GM12878 (cell line): ENCODE results near the gene USP14. TPM values are rescaled to one million over a fixed set of nuclear protein-coding genes. Genes with fewer than 3 reads are reported as not detected.

Experiments used
- ATAC-seq: fragments of 200-7000 bp; cut with Tn5 transposase; 3 replicates; pipeline ENCODE4 v1.9.1; 2020; ENCODE audit warnings: mild to moderate bottlenecking, moderate library complexity
- BruUV-seq: library from RNA; stranded (reverse); fragments of 400-500 nt; replicated peaks from 2 replicates; lab custom pipeline; 2021; lab: Mats Ljungman, UMichigan
- CTCF ChIA-PET: fragments of 300-600 bp; sonication (Branson Sonifier 250); formaldehyde crosslinking; extraction: SDS; loops from one replicate; lab custom pipeline; 2021; ENCODE audit warnings: inconsistent platforms; lab: Yijun Ruan, JAX
- POLR2A ChIA-PET: fragments of 350-600 bp; formaldehyde crosslinking; extraction: SDS; loops from one replicate; lab custom pipeline; 2021; ENCODE audit warnings: inconsistent platforms; lab: Charles Lee
- RAD21 ChIA-PET: fragments of 300-600 bp; sonication (Branson Sonifier 250); formaldehyde crosslinking; loops from one replicate; lab custom pipeline; 2023; ENCODE audit warnings: antibody characterized with exemption; ENCODE audit not compliant: unreplicated experiment; lab: Charles Lee
- SMC1A ChIA-PET: fragments of 300-600 bp; sonication (Branson Sonifier 250); formaldehyde crosslinking; loops from one replicate; lab custom pipeline; 2023; ENCODE audit not compliant: unreplicated experiment, uncharacterized antibody; lab: Charles Lee
- DNase-seq: peaks from one replicate; pipeline ENCODE4 v3.0.0-alpha.2; 2011; ENCODE audit warnings: low read depth, low spot score
- FAIRE-seq: peaks from 3 replicates; lab custom pipeline; 2011; peaks lifted over from hg19 to GRCh38; lab: Jason Lieb, UNC
- H2AFZ ChIP-seq: 2 replicates; pipeline ENCODE4 v1.6.0; 2011; ENCODE audit warnings: low read depth, low read length, control low read depth; ENCODE audit not compliant: control insufficient read depth
- H3K27ac ChIP-seq: 2 replicates; pipeline ENCODE4 v1.5.1; 2011; ENCODE audit warnings: control low read depth; ENCODE audit not compliant: control insufficient read depth, insufficient read depth
- H3K27me3 ChIP-seq, 2 experiments: replicated peaks in 1 of 2; 2 replicates each; pipeline versions ENCODE4 v1.6.0 to v1.6.1; 2011; ENCODE audit warnings: low read length in 1 of 2; ENCODE audit not compliant: control insufficient read depth in 2 of 2, insufficient read depth in 2 of 2
- H3K36me3 ChIP-seq, 2 experiments: 2 replicates each; pipeline ENCODE4 v1.5.1; 2011; ENCODE audit warnings: low read length in 1 of 2; ENCODE audit not compliant: control insufficient read depth in 2 of 2, insufficient read depth in 2 of 2
- H3K4me1 ChIP-seq: 2 replicates; pipeline ENCODE4 v1.6.1; 2011; ENCODE audit warnings: mild to moderate bottlenecking, low read length, moderate library complexity, mixed read lengths; ENCODE audit not compliant: control insufficient read depth, insufficient read depth
- H3K4me2 ChIP-seq: 2 replicates; pipeline ENCODE4 v1.6.0; 2011; ENCODE audit warnings: control low read depth; ENCODE audit not compliant: control insufficient read depth, insufficient read depth
- H3K4me3 ChIP-seq: fragments of 200-600 bp; sonication (generic); 2 replicates; pipeline ENCODE4 v1.5.1; 2016
- H3K79me2 ChIP-seq: 2 replicates; pipeline ENCODE4 v1.6.0; 2011; ENCODE audit warnings: low read length; ENCODE audit not compliant: control insufficient read depth, insufficient read depth
- H3K9ac ChIP-seq: 2 replicates; pipeline ENCODE4 v1.8.0; 2011; ENCODE audit warnings: low read length, control low read depth, mixed read lengths; ENCODE audit not compliant: control insufficient read depth, insufficient read depth
- H3K9me3 ChIP-seq: replicated peaks from 3 replicates; pipeline ENCODE4 v1.5.1; 2011; ENCODE audit warnings: mild to moderate bottlenecking, low read length; ENCODE audit not compliant: control insufficient read depth, insufficient read depth
- H4K20me1 ChIP-seq: 2 replicates; pipeline ENCODE4 v1.6.0; 2011; ENCODE audit not compliant: control insufficient read depth, insufficient read depth
- BACH1 ChIP-seq: fragments of 450-650 bp; IDR thresholded peaks from 2 replicates; pipeline ENCODE4 v1.6.1; 2017; ENCODE audit warnings: mild to moderate bottlenecking, borderline replicate concordance
- IKZF1 ChIP-seq: fragments of 450-650 bp; conservative IDR thresholded peaks from 2 replicates; pipeline ENCODE4 v1.6.1; 2017; ENCODE audit warnings: antibody characterized with exemption, mild to moderate bottlenecking
- MAX ChIP-seq: IDR thresholded peaks from 2 replicates; pipeline ENCODE4 v1.6.1; 2012; ENCODE audit warnings: low read depth, low read length, improper control_type of control experiment
- MYB ChIP-seq: fragments of 150-350 bp; IDR thresholded peaks from 2 replicates; pipeline ENCODE4 v1.6.1; 2014; ENCODE audit warnings: mild to moderate bottlenecking, low read depth, low read length, borderline replicate concordance
- POU2F2 ChIP-seq: IDR thresholded peaks from 3 replicates; pipeline ENCODE4 v1.6.1; 2011; ENCODE audit warnings: low read depth, mild to moderate bottlenecking, low read length, borderline replicate concordance
- ZBTB40 ChIP-seq: fragments of 450-650 bp; IDR thresholded peaks from 2 replicates; pipeline ENCODE4 v1.6.1; 2016; ENCODE audit warnings: mild to moderate bottlenecking, moderate library complexity, borderline replicate concordance
- WGBS: methylation state at CpG from one replicate; pipeline ENCODE4 v1.1.6; 2016; ENCODE audit warnings: low lambda C conversion rate; ENCODE audit not compliant: insufficient replicate concordance, insufficient coverage; ENCODE audit errors: missing lambda C conversion rate; 5-methylcytosine and 5-hydroxymethylcytosine counted together
- in situ Hi-C: fragments of 300-500 bp; cut with MboI; formaldehyde crosslinking; loops from 9 replicates; pipeline ENCODE4 v1.14.3; 2018; ENCODE audit warnings: mixed read lengths
- intact Hi-C: fragments of 100-400 bp; cut with micrococcal nuclease; formaldehyde crosslinking; loops from one replicate; pipeline ENCODE4 v1.14.2; 2022; ENCODE audit not compliant: unreplicated experiment
- polyA plus RNA-seq, 11 experiments: library from polyadenylated mRNA; depleted of rRNA in 4 of 11; unstranded in 6 of 11; stranded (reverse) in 5 of 11; fragments of >200 nt; fragmentation: Nextera tagmentation in 4 of 11; fragmentation: Illumina TruSeq in 1 of 11; extraction: Ambion mirVana in 4 of 11; extraction: Trizol in 1 of 11; gene quantifications; 1 replicate in 1 of 11; 2 replicates in 10 of 11; pipeline versions ENCODE4 v1.2.1 to v1.2.3, GENCODE V29; 2011 to 2016; ENCODE audit warnings: inconsistent platforms in 2 of 11, missing spikeins in 2 of 11, low read depth in 1 of 11
- total RNA-seq, 4 experiments: library from RNA; depleted of rRNA in 3 of 4; stranded (reverse); fragments of >200 nt in 3 of 4; fragmentation: Illumina TruSeq in 1 of 4; extraction: Trizol in 1 of 4; gene quantifications; 2 replicates each; pipeline versions ENCODE4 v1.2.1 to v1.2.3, GENCODE V29; 2013 to 2021
- TF ChIP-seq, protein P1 (sequence below): fragments of 450-650 bp; IDR thresholded peaks from 2 replicates; pipeline ENCODE4 v1.6.1; 2017; ENCODE audit warnings: low read depth, mild to moderate bottlenecking, moderate library complexity
- TF ChIP-seq, protein P2 (sequence below): fragments of 450-650 bp; conservative IDR thresholded peaks from 2 replicates; pipeline ENCODE4 v1.6.1; 2017; ENCODE audit warnings: mild to moderate bottlenecking, moderate library complexity

The USP14 gene
- total and polyA plus RNA-seq, 10 of the 15 experiments (the other 5 are each of a cell fraction or from before 2014, with no cell fraction given): 14.3 to 127 (median 29.6) TPM

DNA sequence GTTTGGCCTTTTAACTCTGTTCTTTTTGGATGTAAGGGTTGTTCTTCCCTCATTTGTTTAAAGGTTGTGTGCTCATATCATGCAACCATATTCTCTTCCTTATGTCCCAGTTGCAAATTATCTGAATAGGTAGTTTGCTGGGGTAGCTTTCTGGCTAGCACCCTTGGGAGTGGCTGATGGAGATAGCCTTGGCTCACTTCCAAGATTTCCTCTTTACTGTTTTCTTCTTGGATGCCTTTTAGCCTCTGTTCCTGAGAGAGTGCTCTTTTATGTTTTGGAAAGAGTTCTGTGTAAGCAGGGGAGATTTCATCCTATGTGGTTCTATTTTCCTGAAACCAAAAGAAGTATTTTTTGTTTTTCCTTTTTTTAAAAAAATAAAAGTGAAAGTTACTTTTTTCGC lies 25.4 kb downstream of the USP14 start:
- TF ChIP-seq MAX: no peak
- TF ChIP-seq POU2F2: no peak
- TF ChIP-seq MYB: no peak
- no peak for TF ChIP-seq BACH1
- TF ChIP-seq, protein P1, sequence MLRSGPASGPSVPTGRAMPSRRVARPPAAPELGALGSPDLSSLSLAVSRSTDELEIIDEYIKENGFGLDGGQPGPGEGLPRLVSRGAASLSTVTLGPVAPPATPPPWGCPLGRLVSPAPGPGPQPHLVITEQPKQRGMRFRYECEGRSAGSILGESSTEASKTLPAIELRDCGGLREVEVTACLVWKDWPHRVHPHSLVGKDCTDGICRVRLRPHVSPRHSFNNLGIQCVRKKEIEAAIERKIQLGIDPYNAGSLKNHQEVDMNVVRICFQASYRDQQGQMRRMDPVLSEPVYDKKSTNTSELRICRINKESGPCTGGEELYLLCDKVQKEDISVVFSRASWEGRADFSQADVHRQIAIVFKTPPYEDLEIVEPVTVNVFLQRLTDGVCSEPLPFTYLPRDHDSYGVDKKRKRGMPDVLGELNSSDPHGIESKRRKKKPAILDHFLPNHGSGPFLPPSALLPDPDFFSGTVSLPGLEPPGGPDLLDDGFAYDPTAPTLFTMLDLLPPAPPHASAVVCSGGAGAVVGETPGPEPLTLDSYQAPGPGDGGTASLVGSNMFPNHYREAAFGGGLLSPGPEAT: no peak
- no TSS peak for BruUV-seq
- Histone ChIP-seq H3K79me2 (no peaks in the 10 kb centered on the region; the same call in 1 of the 2 replicates), H4K20me1 (no peaks in the 10 kb centered on the region), H3K9me3 (no peaks in the 10 kb centered on the region), H3K4me3 (no peak overlapping the region), H2AFZ (no peak overlapping the region), H3K36me3 (peaks cover 5 to 10% of the 10 kb centered on the region in 2 experiments; a peak in 3 of 4 replicates), H3K27ac (no peak overlapping the region), H3K4me2 (no peak overlapping the region), H3K27me3 (no peaks in the 10 kb centered on the region), H3K4me1 (no peaks in the 10 kb centered on the region), H3K9ac (no peak overlapping the region)
- DNase-seq (no peak), FAIRE-seq (no peak), ATAC-seq (no peak)
- in situ Hi-C loops (no loop called here), intact Hi-C loops (no loop called here)
- SMC1A ChIA-PET: interaction anchor here (1.5 kb wide), 1 partner anchor 13 kb away, joined by 6 read pairs; no protein-coding TSS in a partner anchor
- CTCF ChIA-PET: interaction anchor here (0.6 kb wide), 1 partner anchor 47 kb away, joined by 3 read pairs; no protein-coding TSS in a partner anchor
- 61% methylated on average over 1 of the region's 1 CpG for WGBS
- POLR2A ChIA-PET: no interaction called here
- RAD21 ChIA-PET: no interaction called here

DNA sequence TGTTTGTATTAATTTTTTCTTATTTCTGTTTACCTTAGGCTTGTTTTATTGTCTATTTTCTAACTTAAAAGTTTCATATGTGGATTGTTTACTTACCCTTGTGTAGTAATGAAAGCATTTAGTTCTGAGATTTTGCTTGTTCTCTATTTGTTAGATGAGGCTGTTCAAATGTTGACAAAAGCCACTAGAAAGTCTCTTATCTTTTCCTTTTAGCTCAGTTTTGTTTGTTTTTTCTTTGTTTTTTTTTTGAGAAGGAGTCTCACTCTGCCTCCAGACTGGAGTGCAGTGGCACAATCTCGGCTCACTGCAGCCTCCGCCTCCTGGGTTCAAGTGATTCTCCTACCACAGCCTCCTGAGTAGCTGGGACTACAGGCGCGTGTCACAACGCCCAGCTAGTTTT lies 30.9 kb downstream of the USP14 start:
- Histone ChIP-seq H3K27me3 (no peaks in the 10 kb centered on the region), H3K4me2 (no peak overlapping the region), H3K27ac (no peak overlapping the region), H3K9me3 (no peaks in the 10 kb centered on the region), H3K4me3 (no peak overlapping the region), H2AFZ (no peak overlapping the region), H3K36me3 (peaks cover 0 to 4% of the 10 kb centered on the region in 2 experiments; a peak in 1 of 4 replicates), H3K79me2 (peaks cover 5% of the 10 kb centered on the region), H3K4me1 (no peaks in the 10 kb centered on the region), H4K20me1 (no peaks in the 10 kb centered on the region), H3K9ac (no peak overlapping the region)
- ChIA-PET RAD21 (no interaction called here), SMC1A (no interaction called here), CTCF (no interaction called here), POLR2A (no interaction called here)
- WGBS: 94% methylated on average over 4 of the region's 5 CpGs
- BruUV-seq: no TSS peak
- ATAC-seq (no peak), FAIRE-seq (no peak), DNase-seq (no peak)
- in situ Hi-C loops (no loop called here), intact Hi-C loops (no loop called here)
- no peak for TF ChIP-seq ZBTB40
- TF ChIP-seq IKZF1: no peak
- TF ChIP-seq, protein P2, sequence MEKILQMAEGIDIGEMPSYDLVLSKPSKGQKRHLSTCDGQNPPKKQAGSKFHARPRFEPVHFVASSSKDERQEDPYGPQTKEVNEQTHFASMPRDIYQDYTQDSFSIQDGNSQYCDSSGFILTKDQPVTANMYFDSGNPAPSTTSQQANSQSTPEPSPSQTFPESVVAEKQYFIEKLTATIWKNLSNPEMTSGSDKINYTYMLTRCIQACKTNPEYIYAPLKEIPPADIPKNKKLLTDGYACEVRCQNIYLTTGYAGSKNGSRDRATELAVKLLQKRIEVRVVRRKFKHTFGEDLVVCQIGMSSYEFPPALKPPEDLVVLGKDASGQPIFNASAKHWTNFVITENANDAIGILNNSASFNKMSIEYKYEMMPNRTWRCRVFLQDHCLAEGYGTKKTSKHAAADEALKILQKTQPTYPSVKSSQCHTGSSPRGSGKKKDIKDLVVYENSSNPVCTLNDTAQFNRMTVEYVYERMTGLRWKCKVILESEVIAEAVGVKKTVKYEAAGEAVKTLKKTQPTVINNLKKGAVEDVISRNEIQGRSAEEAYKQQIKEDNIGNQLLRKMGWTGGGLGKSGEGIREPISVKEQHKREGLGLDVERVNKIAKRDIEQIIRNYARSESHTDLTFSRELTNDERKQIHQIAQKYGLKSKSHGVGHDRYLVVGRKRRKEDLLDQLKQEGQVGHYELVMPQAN: no peak
- no peak for TF ChIP-seq BACH1
